Tibial nerve (tissue), 4 donors: Measurements from ENCODE around the gene KLHL4. TPM values are rescaled to one million over a fixed set of nuclear protein-coding genes. Genes with fewer than 3 reads are reported as not detected.

Source experiments
- DNase-seq, 2 donors: peaks; one replicate each; pipeline ENCODE4 v3.0.0-alpha.2; 2019; ENCODE audit warnings: low spot score in 2 of 2
- H3K27ac ChIP-seq, 4 donors: fragments of 200-600 bp; sonication (generic) in 3 of 4; one replicate each; pipeline ENCODE4 v1.5.1; 2017 to 2019; ENCODE audit warnings: mild to moderate bottlenecking in 1 of 4
- H3K27me3 ChIP-seq, 2 donors: fragments of 200-600 bp; sonication (generic) in 1 of 2; one replicate each; pipeline versions ENCODE4 v1.5.1 to v1.6.0; 2017 to 2019
- H3K36me3 ChIP-seq, 3 donors: fragments of 200-600 bp; sonication (generic); one replicate each; pipeline ENCODE4 v1.5.1; 2018 to 2019
- H3K4me1 ChIP-seq, 4 donors: fragments of 200-600 bp; sonication (generic) in 3 of 4; one replicate each; pipeline ENCODE4 v1.5.1; 2017 to 2019
- H3K4me3 ChIP-seq, 4 donors: fragments of 200-600 bp; sonication (generic) in 3 of 4; one replicate each; pipeline ENCODE4 v1.5.1; 2017 to 2019; ENCODE audit warnings: mild to moderate bottlenecking in 1 of 4, moderate library complexity in 1 of 4
- H3K9me3 ChIP-seq, 4 donors: fragments of 200-600 bp; sonication (generic) in 3 of 4; one replicate each; pipeline ENCODE4 v1.5.1; 2017 to 2019
- CTCF ChIP-seq, 5 experiments: fragments of 200-600 bp in 3 of 5; fragments of 450-650 bp in 2 of 5; sonication (generic) in 3 of 5; IDR thresholded peaks; one replicate each; pipeline ENCODE4 v1.5.1; 2016 to 2019; ENCODE audit warnings: antibody characterized with exemption in 5 of 5, mild to moderate bottlenecking in 3 of 5, moderate library complexity in 2 of 5
- EP300 ChIP-seq, 2 donors: sonication (generic); formaldehyde crosslinking; IDR thresholded peaks; one replicate each; pipeline ENCODE4 v1.6.1; 2017; ENCODE audit warnings: antibody characterized with exemption in 2 of 2, mild to moderate bottlenecking in 1 of 2
- POLR2A ChIP-seq, 2 donors: fragments of 450-650 bp; IDR thresholded peaks; one replicate each; pipeline ENCODE4 v1.6.1; 2017; ENCODE audit warnings: antibody characterized with exemption in 2 of 2, mild to moderate bottlenecking in 2 of 2, moderate library complexity in 2 of 2
- WGBS, 2 donors: methylation state at CpG; one replicate each; pipeline ENCODE4 v1.1.5; 2018; 5-methylcytosine and 5-hydroxymethylcytosine counted together
- total RNA-seq, 4 donors: library from RNA; depleted of rRNA; stranded (reverse); fragments of >200 nt; gene quantifications; one replicate each; pipeline ENCODE4 v1.1.0, GENCODE V29; 2016

KLHL4 gene
- total RNA-seq, 4 donors from 2014 or later: under 0.01 to 0.78 (median 0.30) TPM; not detected in 1

DNA sequence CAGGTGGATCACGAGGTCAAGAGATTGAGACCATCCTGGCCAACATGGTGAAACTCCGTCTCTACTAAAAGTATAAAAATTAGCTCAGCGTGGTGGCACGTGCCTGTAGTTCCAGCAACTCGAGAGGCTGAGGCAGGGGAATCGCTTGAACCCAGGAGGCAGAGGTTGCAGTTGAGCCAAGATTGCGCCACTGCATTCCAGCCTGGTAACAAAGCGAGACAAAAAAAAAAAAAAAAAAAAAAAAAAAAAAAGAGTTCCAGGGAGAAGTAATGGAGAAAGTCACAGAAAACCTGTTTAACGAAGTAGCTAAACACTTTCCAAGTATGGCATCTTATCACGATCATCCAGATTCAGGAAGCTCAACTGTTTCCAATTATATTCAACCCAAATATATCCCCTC lies 10.9 kb downstream of the KLHL4 start:
- WGBS, 2 donors: 80 to 87% methylated on average over 10 of the region's 10 CpGs
- Histone ChIP-seq H3K27ac (no peak overlapping the region), H3K9me3 (no peaks in the 10 kb centered on the region), H3K27me3 (no peaks in the 10 kb centered on the region), H3K4me1 (no peaks in the 10 kb centered on the region), H3K4me3 (no peak overlapping the region), H3K36me3 (no peaks in the 10 kb centered on the region)
- no peak for DNase-seq
- TF ChIP-seq CTCF (IDR thresholded peaks at IDR 0.05) (no peak), POLR2A (IDR thresholded peaks at IDR 0.05) (no peak), EP300 (IDR thresholded peaks at IDR 0.05) (no peak)

DNA sequence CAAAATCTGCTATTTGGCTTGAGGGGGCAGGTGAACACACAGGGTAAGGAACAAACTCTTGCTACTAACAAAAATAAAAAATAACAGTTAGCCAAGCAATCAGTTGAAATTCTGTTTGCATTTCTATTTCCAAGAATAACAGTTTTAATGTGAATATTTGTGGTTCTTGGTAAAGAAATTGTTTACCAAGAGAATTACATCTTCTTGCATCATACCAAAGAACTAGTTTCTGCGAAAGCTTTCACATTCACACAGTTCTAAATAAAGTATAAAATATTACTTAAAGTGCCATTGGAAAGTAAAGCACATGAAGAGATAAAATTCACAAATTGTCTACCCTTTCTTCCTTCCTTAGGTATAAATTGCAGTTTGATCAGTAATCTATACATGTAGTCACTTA lies 54.4 kb downstream of the KLHL4 start:
- Histone ChIP-seq H3K4me1 (no peaks in the 10 kb centered on the region), H3K27ac (no peak overlapping the region), H3K27me3 (peaks cover 0 to 3% of the 10 kb centered on the region in 2 donors), H3K36me3 (no peaks in the 10 kb centered on the region), H3K4me3 (no peak overlapping the region), H3K9me3 (no peaks in the 10 kb centered on the region)
- WGBS, 2 donors: 61 to 76% methylated on average over 1 of the region's 1 CpG
- TF ChIP-seq POLR2A (IDR thresholded peaks at IDR 0.05): no peak
- TF ChIP-seq CTCF (IDR thresholded peaks at IDR 0.05): no peak
- TF ChIP-seq EP300 (IDR thresholded peaks at IDR 0.05): no peak
- no peak for DNase-seq

- TF ChIP-seq EP300 (IDR thresholded peaks at IDR 0.05) (no peak), POLR2A (IDR thresholded peaks at IDR 0.05) (no peak), CTCF (IDR thresholded peaks at IDR 0.05) (no peak)
- H3K27me3 ChIP-seq: peaks cover 0 to 3% of the 10 kb centered on the region in 2 donors
- no peaks in the 10 kb centered on the region for H3K9me3 ChIP-seq
- no peak overlapping the region for H3K27ac ChIP-seq
- H3K36me3 ChIP-seq: no peaks in the 10 kb centered on the region
- DNase-seq: no peak
- 36 to 48% methylated on average over 3 of the region's 3 CpGs for WGBS, 2 donors
- no peaks in the 10 kb centered on the region for H3K4me1 ChIP-seq
- H3K4me3 ChIP-seq: no peak overlapping the region
These were observed 55.3 kb downstream of the KLHL4 start for GRCh38 chrX:87572901-87573300.

GRCh38 chrX:87578978-87579377 lies 61.4 kb downstream of the KLHL4 start:
- no peaks in the 10 kb centered on the region for H3K36me3 ChIP-seq
- H3K27ac ChIP-seq: no peak overlapping the region
- DNase-seq: no peak
- TF ChIP-seq EP300 (IDR thresholded peaks at IDR 0.05) (no peak), CTCF (IDR thresholded peaks at IDR 0.05) (no peak), POLR2A (IDR thresholded peaks at IDR 0.05) (no peak)
- no peaks in the 10 kb centered on the region for H3K27me3 ChIP-seq
- H3K4me1 ChIP-seq: no peaks in the 10 kb centered on the region
- WGBS, 2 donors: 65 to 78% methylated on average over 1 of the region's 1 CpG
- H3K4me3 ChIP-seq: no peak overlapping the region
- H3K9me3 ChIP-seq: no peaks in the 10 kb centered on the region

DNA sequence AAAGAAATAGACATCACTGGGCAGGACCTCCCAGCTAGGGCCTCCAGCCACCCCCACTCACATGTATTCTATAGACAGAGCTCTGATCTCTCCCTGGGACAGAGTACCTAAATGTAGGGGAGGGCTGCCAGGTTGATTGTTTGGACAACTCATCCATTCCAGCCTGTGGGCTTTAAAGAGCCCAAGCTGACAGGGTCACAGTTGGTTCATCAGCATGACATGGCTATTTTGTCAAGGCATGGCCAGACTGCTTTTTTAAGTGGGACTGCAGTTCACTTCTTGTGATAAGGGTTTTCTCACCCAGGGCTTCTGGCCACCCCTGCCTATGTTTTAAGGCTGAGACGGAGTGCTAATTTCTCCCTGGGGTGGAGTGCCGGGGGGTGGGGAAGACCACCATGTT lies 63.3 kb downstream of the KLHL4 start:
- no peaks in the 10 kb centered on the region for H3K4me1 ChIP-seq
- 83 to 100% methylated on average over 1 to 2 of the region's 2 CpGs for WGBS, 2 donors
- no peaks in the 10 kb centered on the region for H3K27me3 ChIP-seq
- no peak overlapping the region for H3K27ac ChIP-seq
- H3K9me3 ChIP-seq: no peaks in the 10 kb centered on the region
- no peak overlapping the region for H3K4me3 ChIP-seq
- DNase-seq: no peak
- H3K36me3 ChIP-seq: no peaks in the 10 kb centered on the region
- TF ChIP-seq EP300 (IDR thresholded peaks at IDR 0.05): no peak
- TF ChIP-seq CTCF (IDR thresholded peaks at IDR 0.05): no peak
- TF ChIP-seq POLR2A (IDR thresholded peaks at IDR 0.05): no peak
